Neural cell (in vitro differentiated cells): ENCODE data around the gene C12orf54.
"Not testable (repeated sequence)": the region's sequence is repeated elsewhere in the genome, so short reads cannot be mapped to it uniquely, and the experiment has no call there.

Experiments used
- POLR2AphosphoS5 ChIP-seq: IDR thresholded peaks from 2 replicates; pipeline ENCODE4 v1.6.1; 2012
- RAD21 ChIP-seq: fragments of 450-650 bp; conservative IDR thresholded peaks from 2 replicates; pipeline ENCODE4 v1.6.1; 2014; ENCODE audit warnings: antibody characterized with exemption, mild to moderate bottlenecking, moderate library complexity
- SMC3 ChIP-seq: fragments of 450-650 bp; conservative IDR thresholded peaks from 2 replicates; pipeline ENCODE4 v1.6.1; 2014; ENCODE audit warnings: antibody characterized with exemption, mild to moderate bottlenecking, moderate library complexity; ENCODE audit not compliant: poor library complexity
- TF ChIP-seq, protein P1 (sequence below): fragments of 450-650 bp; IDR thresholded peaks from 2 replicates; pipeline ENCODE4 v1.5.1; 2014; ENCODE audit warnings: antibody characterized with exemption, mild to moderate bottlenecking, moderate library complexity; ENCODE audit not compliant: poor library complexity, severe bottlenecking

DNA sequence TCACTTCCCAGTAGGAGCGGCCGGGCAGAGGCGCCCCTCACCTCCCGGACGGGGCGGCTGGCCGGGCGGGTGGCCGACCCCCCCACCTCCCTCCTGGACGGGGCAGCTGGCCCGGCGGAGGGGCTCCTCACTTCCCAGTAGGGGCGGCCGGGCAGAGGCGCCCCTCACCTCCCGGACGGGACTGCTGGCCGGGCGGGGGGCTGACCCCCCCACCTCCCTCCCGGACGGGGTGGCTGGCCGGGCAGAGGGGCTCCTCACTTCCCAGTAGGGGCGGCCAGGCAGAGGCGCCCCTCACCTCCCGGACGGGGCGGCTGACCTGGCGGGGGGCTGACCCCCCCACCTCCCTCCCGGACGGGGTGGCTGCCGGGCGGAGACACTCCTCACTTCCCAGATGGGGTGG, 18.0 kb downstream of the C12orf54 start:
- TF ChIP-seq, protein P1, sequence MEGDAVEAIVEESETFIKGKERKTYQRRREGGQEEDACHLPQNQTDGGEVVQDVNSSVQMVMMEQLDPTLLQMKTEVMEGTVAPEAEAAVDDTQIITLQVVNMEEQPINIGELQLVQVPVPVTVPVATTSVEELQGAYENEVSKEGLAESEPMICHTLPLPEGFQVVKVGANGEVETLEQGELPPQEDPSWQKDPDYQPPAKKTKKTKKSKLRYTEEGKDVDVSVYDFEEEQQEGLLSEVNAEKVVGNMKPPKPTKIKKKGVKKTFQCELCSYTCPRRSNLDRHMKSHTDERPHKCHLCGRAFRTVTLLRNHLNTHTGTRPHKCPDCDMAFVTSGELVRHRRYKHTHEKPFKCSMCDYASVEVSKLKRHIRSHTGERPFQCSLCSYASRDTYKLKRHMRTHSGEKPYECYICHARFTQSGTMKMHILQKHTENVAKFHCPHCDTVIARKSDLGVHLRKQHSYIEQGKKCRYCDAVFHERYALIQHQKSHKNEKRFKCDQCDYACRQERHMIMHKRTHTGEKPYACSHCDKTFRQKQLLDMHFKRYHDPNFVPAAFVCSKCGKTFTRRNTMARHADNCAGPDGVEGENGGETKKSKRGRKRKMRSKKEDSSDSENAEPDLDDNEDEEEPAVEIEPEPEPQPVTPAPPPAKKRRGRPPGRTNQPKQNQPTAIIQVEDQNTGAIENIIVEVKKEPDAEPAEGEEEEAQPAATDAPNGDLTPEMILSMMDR, result not testable (repeated sequence)
- TF ChIP-seq SMC3, POLR2AphosphoS5, RAD21: not testable (repeated sequence)
